Measurements from ENCODE around the gene MMP24.
"Not testable (repeated sequence)": the region's sequence is repeated elsewhere in the genome, so short reads cannot be mapped to it uniquely, and the experiment has no call there.

Gene MMP24

GRCh38 chr20:35196313-35196712, 30.2 kb upstream of the MMP24 start:
- no peak for TF ChIP-seq CTCF (IDR thresholded peaks at IDR 0.05; ENCODE audit: insufficient read depth, low read length, poor library complexity, severe bottlenecking)
- DNase-seq (ENCODE audit: extremely low read depth, insufficient read length): no peak
- Histone ChIP-seq H3K4me3 (replicated peaks; ENCODE audit: low read depth, low read length) (no peak overlapping the region), H3K36me3 (ENCODE audit: control insufficient read depth, insufficient read depth, low read length) (no peaks in the 10 kb centered on the region), H3K27me3 (replicated peaks; ENCODE audit: control insufficient read depth, insufficient read depth, low read length) (no peaks in the 10 kb centered on the region)

GRCh38 chr20:35199740-35200139, 26.8 kb upstream of the MMP24 start:
- Histone ChIP-seq H3K36me3 (ENCODE audit: control insufficient read depth, insufficient read depth, low read length) (no peaks in the 10 kb centered on the region), H3K4me3 (replicated peaks; ENCODE audit: low read depth, low read length) (no peak overlapping the region), H3K27me3 (replicated peaks; ENCODE audit: control insufficient read depth, insufficient read depth, low read length) (no peaks in the 10 kb centered on the region)
- TF ChIP-seq CTCF (IDR thresholded peaks at IDR 0.05; ENCODE audit: insufficient read depth, low read length, poor library complexity, severe bottlenecking): no peak
- no peak for DNase-seq (ENCODE audit: extremely low read depth, insufficient read length)

- Histone ChIP-seq H3K36me3 (ENCODE audit: control insufficient read depth, insufficient read depth, low read length) (no peaks in the 10 kb centered on the region), H3K27me3 (replicated peaks; ENCODE audit: control insufficient read depth, insufficient read depth, low read length) (no peaks in the 10 kb centered on the region), H3K4me3 (replicated peaks; ENCODE audit: low read depth, low read length) (no peak overlapping the region)
- no peak for TF ChIP-seq CTCF (IDR thresholded peaks at IDR 0.05; ENCODE audit: insufficient read depth, low read length, poor library complexity, severe bottlenecking)
- no peak for DNase-seq (ENCODE audit: extremely low read depth, insufficient read length)
Measured at GRCh38 chr20:35200267-35200666, 26.2 kb upstream of the MMP24 start.

- H3K4me3 ChIP-seq (replicated peaks; ENCODE audit: low read depth, low read length); H3K36me3 ChIP-seq (ENCODE audit: control insufficient read depth, insufficient read depth, low read length); H3K27me3 ChIP-seq (replicated peaks; ENCODE audit: control insufficient read depth, insufficient read depth, low read length); DNase-seq (ENCODE audit: extremely low read depth, insufficient read length): not testable (repeated sequence)
Measured at GRCh38 chr20:35201467-35201866, 25.0 kb upstream of the MMP24 start.

- Histone ChIP-seq H3K36me3 (ENCODE audit: control insufficient read depth, insufficient read depth, low read length) (no peaks in the 10 kb centered on the region), H3K4me3 (replicated peaks; ENCODE audit: low read depth, low read length) (no peak overlapping the region), H3K27me3 (replicated peaks; ENCODE audit: control insufficient read depth, insufficient read depth, low read length) (no peaks in the 10 kb centered on the region)
- DNase-seq (ENCODE audit: extremely low read depth, insufficient read length): no peak
- no peak for TF ChIP-seq CTCF (IDR thresholded peaks at IDR 0.05; ENCODE audit: insufficient read depth, low read length, poor library complexity, severe bottlenecking)
Measured at GRCh38 chr20:35206802-35207201, 19.7 kb upstream of the MMP24 start.

GRCh38 chr20:35207950-35208611, 18.4 kb upstream of the MMP24 start:
- Histone ChIP-seq H3K27me3 (replicated peaks; ENCODE audit: control insufficient read depth, insufficient read depth, low read length) (no peaks in the 10 kb centered on the region), H3K4me3 (replicated peaks; ENCODE audit: low read depth, low read length) (no peak overlapping the region), H3K36me3 (ENCODE audit: control insufficient read depth, insufficient read depth, low read length) (no peaks in the 10 kb centered on the region)
- no peak for DNase-seq (ENCODE audit: extremely low read depth, insufficient read length)
- TF ChIP-seq CTCF (IDR thresholded peaks at IDR 0.05; ENCODE audit: insufficient read depth, low read length, poor library complexity, severe bottlenecking): peak; percentile 72
